ENCODE results near the gene WDR91. TPM values are rescaled to one million over a fixed set of nuclear protein-coding genes. Genes with fewer than 3 reads are reported as not detected.
"Not testable (repeated sequence)": the region's sequence is repeated elsewhere in the genome, so short reads cannot be mapped to it uniquely, and the experiment has no call there.

Gene WDR91
- total RNA-seq, 3 donors from 2014 or later, result 17.9 to 20.1 (median 19.7) TPM

GRCh38 chr7:135213831-135214230, 2.5 kb upstream of the WDR91 start:
- ATAC-seq, result no peak
- H3K36me3 Mint-ChIP-seq (ENCODE audit: insufficient read depth), result no peaks in the 10 kb centered on the region

DNA sequence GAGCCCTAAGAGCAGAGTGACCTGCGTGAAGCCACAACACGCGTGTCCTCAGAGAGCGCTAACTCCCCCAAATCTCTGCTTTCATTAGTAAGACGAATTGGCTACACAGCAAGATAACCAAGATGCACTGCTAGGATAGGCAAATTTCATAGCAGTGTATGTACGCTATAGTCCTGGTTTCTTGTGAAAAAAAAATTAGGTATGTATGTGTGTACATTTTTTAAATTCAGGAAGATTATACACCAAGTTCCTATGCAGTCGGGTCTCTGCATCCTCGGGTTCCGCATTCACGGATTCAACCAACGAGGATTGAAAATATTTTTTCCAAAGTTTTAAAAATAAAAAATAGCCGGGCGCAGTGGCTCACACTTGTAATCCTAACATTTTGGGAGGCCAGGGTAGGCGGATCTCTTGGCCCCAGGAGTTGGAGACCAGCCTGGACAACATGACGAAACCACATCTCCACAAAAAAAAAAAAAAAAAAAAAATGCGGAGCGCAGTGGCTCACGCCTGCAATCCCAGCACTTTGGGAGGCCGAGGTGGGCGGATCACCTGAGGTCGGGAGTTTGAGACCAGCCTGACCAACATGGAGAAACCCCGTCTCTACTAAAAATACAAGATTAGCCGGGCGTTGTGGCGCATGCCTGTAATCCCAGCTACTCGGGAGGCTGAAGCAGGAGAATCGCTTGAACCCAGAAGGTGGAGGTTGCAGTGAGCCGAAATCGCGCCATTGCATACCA, 790 bp upstream of the WDR91 start:
- ATAC-seq; DNase-seq; H3K27me3 Mint-ChIP-seq (ENCODE audit: low read depth); H3K36me3 Mint-ChIP-seq (ENCODE audit: insufficient read depth); H3K9me3 Mint-ChIP-seq: not testable (repeated sequence)
- peak overlapping the region; percentile 96 for H3K4me3 Mint-ChIP-seq
- H3K4me1 Mint-ChIP-seq (ENCODE audit: low read depth), result peaks cover 32% of the 10 kb centered on the region

More at GRCh38 chr7:135213831-135214230, 2.5 kb upstream of the WDR91 start:
- no peaks in the 10 kb centered on the region for H3K9me3 Mint-ChIP-seq
- H3K27me3 Mint-ChIP-seq (ENCODE audit: low read depth), result no peaks in the 10 kb centered on the region
- H3K4me3 Mint-ChIP-seq, result no peak overlapping the region
- H3K4me1 Mint-ChIP-seq (ENCODE audit: low read depth), result peaks cover 18% of the 10 kb centered on the region
- DNase-seq, result no peak

- H3K27me3 Mint-ChIP-seq (ENCODE audit: low read depth), result no peaks in the 10 kb centered on the region
- peaks cover 2% of the 10 kb centered on the region for H3K36me3 Mint-ChIP-seq (ENCODE audit: insufficient read depth)
- peak overlapping the region; percentile 96 for H3K4me3 Mint-ChIP-seq
- H3K4me1 Mint-ChIP-seq (ENCODE audit: low read depth), result peaks cover 39% of the 10 kb centered on the region
- DNase-seq (no peak), ATAC-seq (no peak)
- no peaks in the 10 kb centered on the region for H3K9me3 Mint-ChIP-seq
These were observed 493 bp downstream of the WDR91 start for GRCh38 chr7:135210888-135211178.

GRCh38 chr7:135209225-135209834, 2.0 kb downstream of the WDR91 start:
- no peaks in the 10 kb centered on the region for H3K27me3 Mint-ChIP-seq (ENCODE audit: low read depth)
- no peaks in the 10 kb centered on the region for H3K9me3 Mint-ChIP-seq
- peaks cover 6% of the 10 kb centered on the region for H3K36me3 Mint-ChIP-seq (ENCODE audit: insufficient read depth)
- ATAC-seq, result no peak
- DNase-seq, result no peak
- no peak overlapping the region for H3K4me3 Mint-ChIP-seq
- H3K4me1 Mint-ChIP-seq (ENCODE audit: low read depth), result peaks cover 41% of the 10 kb centered on the region

DNA sequence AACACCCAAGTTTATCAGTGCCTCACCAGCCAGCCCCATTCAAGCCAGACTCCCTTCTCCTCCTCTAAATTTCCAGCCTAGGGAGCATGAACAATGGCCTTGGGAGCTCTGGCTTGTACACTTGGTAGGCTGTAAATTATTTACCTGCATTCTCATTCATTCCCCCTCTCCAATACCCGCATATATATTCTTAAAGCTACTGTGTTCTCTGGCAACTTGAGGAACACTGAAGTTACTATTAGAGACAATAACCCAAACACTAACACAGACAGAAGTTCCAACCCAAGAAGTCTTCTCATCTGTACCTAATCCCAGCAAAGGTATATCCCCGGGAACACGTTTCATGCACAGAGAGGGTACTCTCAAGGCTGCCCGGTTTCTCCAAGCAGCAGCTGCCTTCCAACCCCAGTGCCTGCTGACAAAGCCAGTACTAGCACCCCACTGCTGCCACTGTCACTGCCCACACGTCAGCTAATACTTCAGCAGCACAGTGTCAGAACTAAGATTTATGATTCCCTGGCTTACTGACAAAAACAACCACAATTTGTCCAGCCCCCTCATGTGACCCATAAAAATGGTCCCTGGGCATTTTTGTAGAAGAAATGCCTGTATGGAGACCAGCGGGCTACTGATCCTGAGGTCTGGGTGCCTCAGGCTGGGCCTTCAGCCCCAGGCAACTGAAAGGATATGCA, 3.1 kb downstream of the WDR91 start:
- Mint-ChIP-seq H3K9me3 (no peaks in the 10 kb centered on the region), H3K36me3 (ENCODE audit: insufficient read depth) (peaks cover 15% of the 10 kb centered on the region), H3K4me3 (no peak overlapping the region), H3K27me3 (ENCODE audit: low read depth) (no peaks in the 10 kb centered on the region), H3K4me1 (ENCODE audit: low read depth) (peaks cover 47% of the 10 kb centered on the region)
- no peak for DNase-seq
- no peak for ATAC-seq

GRCh38 chr7:135207406-135208101, 3.8 kb downstream of the WDR91 start:
- Mint-ChIP-seq H3K4me3 (no peak overlapping the region), H3K36me3 (ENCODE audit: insufficient read depth) (peaks cover 15% of the 10 kb centered on the region), H3K4me1 (ENCODE audit: low read depth) (peaks cover 47% of the 10 kb centered on the region), H3K27me3 (ENCODE audit: low read depth) (no peaks in the 10 kb centered on the region), H3K9me3 (no peaks in the 10 kb centered on the region)
- ATAC-seq (no peak), DNase-seq (no peak)

- H3K4me1 Mint-ChIP-seq (ENCODE audit: low read depth), result peaks cover 50% of the 10 kb centered on the region
- no peak for ATAC-seq
- no peaks in the 10 kb centered on the region for H3K9me3 Mint-ChIP-seq
- no peaks in the 10 kb centered on the region for H3K27me3 Mint-ChIP-seq (ENCODE audit: low read depth)
- peaks cover 21% of the 10 kb centered on the region for H3K36me3 Mint-ChIP-seq (ENCODE audit: insufficient read depth)
- DNase-seq, result no peak
- no peak overlapping the region for H3K4me3 Mint-ChIP-seq
These were observed 4.4 kb downstream of the WDR91 start for GRCh38 chr7:135206941-135207391.

DNA sequence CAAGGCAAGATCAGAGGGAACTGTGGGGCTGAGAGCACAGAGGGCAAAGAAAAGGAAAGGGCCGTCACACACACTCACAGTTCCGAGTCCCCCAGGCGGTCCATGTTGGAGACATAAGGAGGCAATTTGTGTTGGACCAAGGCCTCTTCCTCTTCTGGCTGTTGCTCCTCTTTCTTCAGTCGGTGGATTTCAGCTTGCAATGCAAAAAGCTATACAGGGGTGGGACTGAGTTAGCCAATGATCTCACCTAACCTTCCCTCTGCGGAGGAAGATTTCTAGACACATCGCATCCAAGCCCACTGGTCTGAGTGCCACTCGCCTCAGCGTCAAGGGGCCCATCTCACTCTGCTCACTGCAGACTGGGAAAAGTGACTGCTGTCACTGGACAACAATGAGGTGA, 5.5 kb downstream of the WDR91 start:
- H3K36me3 Mint-ChIP-seq (ENCODE audit: insufficient read depth), result peaks cover 26% of the 10 kb centered on the region
- no peak for ATAC-seq
- no peaks in the 10 kb centered on the region for H3K27me3 Mint-ChIP-seq (ENCODE audit: low read depth)
- no peak overlapping the region for H3K4me3 Mint-ChIP-seq
- H3K4me1 Mint-ChIP-seq (ENCODE audit: low read depth), result peaks cover 51% of the 10 kb centered on the region
- H3K9me3 Mint-ChIP-seq, result no peaks in the 10 kb centered on the region
- no peak for DNase-seq

DNA sequence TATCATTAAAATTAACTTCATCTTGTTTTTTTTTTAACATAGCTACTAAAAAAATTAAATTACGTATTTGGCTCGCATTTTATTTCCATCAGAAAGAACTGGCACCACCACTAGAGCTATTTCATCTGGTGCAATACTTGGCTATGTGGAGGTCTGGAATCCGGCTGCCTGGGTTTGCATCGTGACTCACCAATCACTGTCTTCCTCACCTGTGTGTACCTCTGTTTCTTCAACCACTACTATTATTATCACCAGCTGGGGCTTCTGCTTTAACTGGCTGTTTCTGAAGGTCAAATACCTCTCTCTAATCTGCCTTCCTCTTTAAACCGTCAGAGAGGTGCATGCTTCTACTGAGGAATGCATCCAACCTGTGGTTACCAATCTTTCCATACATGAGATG, 6.5 kb downstream of the WDR91 start:
- Mint-ChIP-seq H3K9me3 (no peaks in the 10 kb centered on the region), H3K27me3 (ENCODE audit: low read depth) (no peaks in the 10 kb centered on the region), H3K36me3 (ENCODE audit: insufficient read depth) (peaks cover 31% of the 10 kb centered on the region), H3K4me3 (no peak overlapping the region), H3K4me1 (ENCODE audit: low read depth) (peaks cover 42% of the 10 kb centered on the region)
- ATAC-seq (no peak), DNase-seq (no peak)

DNA sequence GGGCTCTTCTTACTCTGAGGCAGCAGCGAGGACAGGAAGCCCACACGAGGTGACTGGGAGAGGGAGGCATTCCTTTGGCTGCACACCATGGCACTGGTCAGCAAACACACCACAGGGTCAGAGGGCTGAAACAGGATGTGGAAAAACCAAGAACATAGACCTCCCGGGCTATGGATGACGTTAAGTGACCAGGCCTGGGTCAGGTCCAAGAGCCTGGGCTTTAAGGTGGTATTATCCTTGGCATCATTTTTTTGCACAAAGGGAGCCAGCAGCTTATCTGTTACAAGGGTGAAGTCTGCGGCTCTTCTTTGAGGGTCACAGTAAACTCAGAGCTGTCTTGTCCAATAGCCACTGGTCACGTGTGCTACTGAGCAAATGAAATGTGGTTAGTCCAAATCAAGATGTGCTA, 7.0 kb downstream of the WDR91 start:
- DNase-seq (no peak), ATAC-seq (no peak)
- peaks cover 41% of the 10 kb centered on the region for H3K4me1 Mint-ChIP-seq (ENCODE audit: low read depth)
- peaks cover 35% of the 10 kb centered on the region for H3K36me3 Mint-ChIP-seq (ENCODE audit: insufficient read depth)
- H3K27me3 Mint-ChIP-seq (ENCODE audit: low read depth), result no peaks in the 10 kb centered on the region
- H3K4me3 Mint-ChIP-seq, result no peak overlapping the region
- no peaks in the 10 kb centered on the region for H3K9me3 Mint-ChIP-seq

DNA sequence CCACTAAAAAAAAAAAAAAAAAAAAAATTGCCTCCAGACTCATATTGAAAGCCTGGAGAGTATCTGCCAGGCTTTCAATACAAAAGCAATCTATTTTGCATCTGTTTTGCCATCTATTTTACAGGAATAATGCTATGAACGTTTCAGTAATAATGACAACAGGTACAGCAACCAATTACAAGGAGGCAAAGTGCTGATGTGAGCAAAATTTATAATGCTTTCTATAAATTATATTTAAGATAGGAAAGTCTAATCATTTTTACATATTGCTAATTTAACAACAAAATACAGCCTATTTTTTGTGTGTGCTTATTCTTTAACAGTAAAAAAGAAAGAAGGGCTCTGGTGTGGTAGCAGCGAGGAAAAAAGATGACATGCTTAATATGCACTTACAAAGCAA, 10.0 kb downstream of the WDR91 start:
- DNase-seq (no peak), ATAC-seq (no peak)
- H3K4me1 Mint-ChIP-seq (ENCODE audit: low read depth), result peaks cover 19% of the 10 kb centered on the region
- no peaks in the 10 kb centered on the region for H3K9me3 Mint-ChIP-seq
- no peaks in the 10 kb centered on the region for H3K27me3 Mint-ChIP-seq (ENCODE audit: low read depth)
- no peak overlapping the region for H3K4me3 Mint-ChIP-seq
- peaks cover 54% of the 10 kb centered on the region for H3K36me3 Mint-ChIP-seq (ENCODE audit: insufficient read depth)

- Mint-ChIP-seq H3K9me3 (no peaks in the 10 kb centered on the region), H3K4me3 (no peak overlapping the region), H3K4me1 (ENCODE audit: low read depth) (peaks cover 16% of the 10 kb centered on the region), H3K36me3 (ENCODE audit: insufficient read depth) (peaks cover 57% of the 10 kb centered on the region), H3K27me3 (ENCODE audit: low read depth) (no peaks in the 10 kb centered on the region)
- ATAC-seq, result no peak
- DNase-seq, result no peak
These were observed 10.4 kb downstream of the WDR91 start for GRCh38 chr7:135200821-135201331.

- peaks cover 63% of the 10 kb centered on the region for H3K36me3 Mint-ChIP-seq (ENCODE audit: insufficient read depth)
- H3K9me3 Mint-ChIP-seq, result no peaks in the 10 kb centered on the region
- H3K4me3 Mint-ChIP-seq, result no peak overlapping the region
- DNase-seq (no peak), ATAC-seq (no peak)
- H3K4me1 Mint-ChIP-seq (ENCODE audit: low read depth), result peaks cover 14% of the 10 kb centered on the region
- no peaks in the 10 kb centered on the region for H3K27me3 Mint-ChIP-seq (ENCODE audit: low read depth)
These were observed 11.9 kb downstream of the WDR91 start for GRCh38 chr7:135199439-135199838.

DNA sequence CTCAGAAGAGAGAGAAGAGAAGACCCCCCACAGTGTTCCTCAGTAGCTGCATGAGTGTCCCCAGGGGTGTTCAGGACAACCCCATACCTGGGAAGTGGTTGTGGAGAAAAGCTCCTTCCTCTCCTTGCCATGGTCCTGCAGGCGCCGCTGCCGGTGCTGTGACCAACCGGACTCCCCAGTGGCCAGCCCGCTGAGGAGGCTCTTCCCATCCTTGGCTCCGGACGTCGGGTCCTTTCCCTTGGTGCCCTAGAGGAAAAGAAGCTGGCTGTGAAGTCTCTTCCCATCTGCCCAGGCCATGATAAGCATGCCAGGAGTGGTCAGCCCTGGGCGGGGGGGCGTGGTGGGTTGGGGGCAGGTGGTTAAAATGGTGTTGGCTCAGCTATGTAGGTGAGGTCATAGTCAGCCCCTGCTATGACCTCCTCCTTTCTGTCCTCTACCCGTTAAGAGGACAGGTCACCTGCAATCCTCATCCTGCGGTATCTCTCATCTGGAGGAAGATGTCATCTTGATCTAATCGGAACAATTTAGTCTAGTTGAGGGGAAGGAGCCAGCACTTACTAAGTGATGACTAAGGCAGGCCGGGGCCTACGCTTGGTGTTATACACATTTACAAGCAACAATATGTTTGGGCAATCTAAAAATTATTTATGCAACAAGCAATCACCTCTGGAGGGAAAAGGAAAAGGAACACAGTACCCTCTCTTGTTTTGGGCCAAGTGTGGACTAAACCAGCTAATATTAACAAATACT, 13.2 kb downstream of the WDR91 start:
- ATAC-seq (no peak), DNase-seq (no peak)
- no peaks in the 10 kb centered on the region for H3K9me3 Mint-ChIP-seq
- peaks cover 8% of the 10 kb centered on the region for H3K4me1 Mint-ChIP-seq (ENCODE audit: low read depth)
- H3K4me3 Mint-ChIP-seq, result no peak overlapping the region
- H3K36me3 Mint-ChIP-seq (ENCODE audit: insufficient read depth), result peaks cover 68% of the 10 kb centered on the region
- no peaks in the 10 kb centered on the region for H3K27me3 Mint-ChIP-seq (ENCODE audit: low read depth)

All from activated T-cell treated with anti-CD3 and anti-CD28 coated beads, Interleukin-2, amount 50 U/mL, for 4 hours (primary cell).